WTC11 (cell line): ENCODE data around the gene CORO6. TPM values are rescaled to one million over a fixed set of nuclear protein-coding genes. Genes with fewer than 3 reads are reported as not detected.

Source experiments
- CREM ChIP-seq: sonication (generic); formaldehyde crosslinking; IDR thresholded peaks from 2 replicates; pipeline ENCODE4 v1.8.1; 2022; ENCODE audit warnings: mild to moderate bottlenecking, missing genetic modification reagents, moderate library complexity
- EMX1 ChIP-seq: fragments of 250-450 bp; sonication (Bioruptor Pico); IDR thresholded peaks from 2 replicates; pipeline ENCODE4 v1.8.0; 2021; ENCODE audit warnings: mild to moderate bottlenecking
- FOXJ3 ChIP-seq: sonication (generic); formaldehyde crosslinking; IDR thresholded peaks from 2 replicates; pipeline ENCODE4 v1.9.0; 2021; ENCODE audit warnings: missing genetic modification reagents, mild to moderate bottlenecking, borderline replicate concordance
- GTF2I ChIP-seq: fragments of 250-450 bp; sonication (Bioruptor Pico); conservative IDR thresholded peaks from 2 replicates; pipeline ENCODE4 v1.4.0; 2021; ENCODE audit warnings: mild to moderate bottlenecking
- HMGA2 ChIP-seq: fragments of 250-450 bp; sonication (Bioruptor Pico); IDR thresholded peaks from 2 replicates; pipeline ENCODE4 v1.4.0; 2021; ENCODE audit warnings: mild to moderate bottlenecking, moderate library complexity
- MXD4 ChIP-seq: fragments of 250-450 bp; sonication (Bioruptor Pico); IDR thresholded peaks from 2 replicates; pipeline ENCODE4 v1.8.0; 2021; ENCODE audit warnings: mild to moderate bottlenecking, moderate library complexity, borderline replicate concordance
- NFATC4 ChIP-seq: fragments of 250-450 bp; sonication (Bioruptor Pico); IDR thresholded peaks from 2 replicates; pipeline ENCODE4 v1.9.0; 2021; ENCODE audit warnings: mild to moderate bottlenecking
- NFE2L1 ChIP-seq: sonication (generic); formaldehyde crosslinking; IDR thresholded peaks from 2 replicates; pipeline ENCODE4 v1.8.1; 2023; ENCODE audit warnings: missing genetic modification reagents
- NFYB ChIP-seq: sonication (generic); formaldehyde crosslinking; conservative IDR thresholded peaks from 2 replicates; pipeline ENCODE4 v1.8.0; 2022; ENCODE audit warnings: low read depth, missing genetic modification reagents
- NR1H2 ChIP-seq: sonication (generic); formaldehyde crosslinking; IDR thresholded peaks from 2 replicates; pipeline ENCODE4 v1.9.0; 2021; ENCODE audit warnings: mild to moderate bottlenecking, moderate library complexity, missing genetic modification reagents
- NR2C2 ChIP-seq: sonication (generic); formaldehyde crosslinking; IDR thresholded peaks from 2 replicates; pipeline ENCODE4 v1.8.0; 2022; ENCODE audit warnings: mild to moderate bottlenecking, missing genetic modification reagents
- RELA ChIP-seq: sonication (generic); formaldehyde crosslinking; IDR thresholded peaks from 2 replicates; pipeline ENCODE4 v1.8.1; 2022; ENCODE audit warnings: missing genetic modification reagents, mild to moderate bottlenecking, borderline replicate concordance
- TEAD4 ChIP-seq: sonication (generic); formaldehyde crosslinking; IDR thresholded peaks from 2 replicates; pipeline ENCODE4 v1.8.0; 2022; ENCODE audit warnings: mild to moderate bottlenecking, missing genetic modification reagents
- ZBTB21 ChIP-seq: sonication (generic); formaldehyde crosslinking; IDR thresholded peaks from 2 replicates; pipeline ENCODE4 v1.8.1; 2023; ENCODE audit warnings: mild to moderate bottlenecking, missing genetic modification reagents, borderline replicate concordance
- ZNF232 ChIP-seq: sonication (generic); formaldehyde crosslinking; IDR thresholded peaks from 2 replicates; pipeline ENCODE4 v1.8.0; 2022; ENCODE audit warnings: mild to moderate bottlenecking, missing genetic modification reagents
- ZNF317 ChIP-seq: sonication (generic); formaldehyde crosslinking; IDR thresholded peaks from 2 replicates; pipeline ENCODE4 v1.8.1; 2023; ENCODE audit warnings: low read depth, mild to moderate bottlenecking, moderate library complexity, missing genetic modification reagents, borderline replicate concordance
- ZNF396 ChIP-seq: fragments of 250-450 bp; sonication (Bioruptor Pico); IDR thresholded peaks from 2 replicates; pipeline ENCODE4 v1.8.0; 2021; ENCODE audit warnings: mild to moderate bottlenecking, moderate library complexity, borderline replicate concordance
- ZNF416 ChIP-seq: fragments of 250-450 bp; sonication (Bioruptor Pico); IDR thresholded peaks from 2 replicates; pipeline ENCODE4 v1.9.0; 2021; ENCODE audit warnings: mild to moderate bottlenecking, inconsistent platforms
- total RNA-seq: library from RNA; stranded (reverse); gene quantifications from 3 replicates; pipeline ENCODE4 v1.2.3, GENCODE V29; 2021
- TF ChIP-seq, protein P1 (sequence below): sonication (generic); formaldehyde crosslinking; IDR thresholded peaks from 2 replicates; pipeline ENCODE4 v1.8.1; 2023; ENCODE audit warnings: mild to moderate bottlenecking, missing genetic modification reagents, moderate library complexity
- TF ChIP-seq, protein P2 (sequence below): fragments of 250-450 bp; sonication (Bioruptor Pico); IDR thresholded peaks from 2 replicates; pipeline ENCODE4 v1.9.0; 2021; ENCODE audit warnings: mild to moderate bottlenecking, borderline replicate concordance
- TF ChIP-seq, protein P3 (sequence below): sonication (generic); formaldehyde crosslinking; IDR thresholded peaks from 2 replicates; pipeline ENCODE4 v1.8.1; 2023; ENCODE audit warnings: mild to moderate bottlenecking, missing genetic modification reagents, borderline replicate concordance
- TF ChIP-seq, protein P4 (sequence below): fragments of 250-450 bp; sonication (Bioruptor Pico); IDR thresholded peaks from 2 replicates; pipeline ENCODE4 v2.1.2; 2022; ENCODE audit warnings: mild to moderate bottlenecking, moderate library complexity
- TF ChIP-seq, protein P5 (sequence below): sonication (generic); formaldehyde crosslinking; IDR thresholded peaks from 2 replicates; pipeline ENCODE4 v1.8.1; 2023; ENCODE audit warnings: mild to moderate bottlenecking, moderate library complexity, missing genetic modification reagents
- TF ChIP-seq, protein P6 (sequence below): sonication (generic); formaldehyde crosslinking; IDR thresholded peaks from 2 replicates; pipeline ENCODE4 v1.8.0; 2022; ENCODE audit warnings: mild to moderate bottlenecking, missing genetic modification reagents
- TF ChIP-seq, protein P7 (sequence below): sonication (generic); formaldehyde crosslinking; IDR thresholded peaks from 2 replicates; pipeline ENCODE4 v1.8.1; 2022; ENCODE audit warnings: low read depth, missing genetic modification reagents, borderline replicate concordance

The CORO6 gene
- total RNA-seq, 1 experiment from 2014 or later = 8.9 TPM

DNA sequence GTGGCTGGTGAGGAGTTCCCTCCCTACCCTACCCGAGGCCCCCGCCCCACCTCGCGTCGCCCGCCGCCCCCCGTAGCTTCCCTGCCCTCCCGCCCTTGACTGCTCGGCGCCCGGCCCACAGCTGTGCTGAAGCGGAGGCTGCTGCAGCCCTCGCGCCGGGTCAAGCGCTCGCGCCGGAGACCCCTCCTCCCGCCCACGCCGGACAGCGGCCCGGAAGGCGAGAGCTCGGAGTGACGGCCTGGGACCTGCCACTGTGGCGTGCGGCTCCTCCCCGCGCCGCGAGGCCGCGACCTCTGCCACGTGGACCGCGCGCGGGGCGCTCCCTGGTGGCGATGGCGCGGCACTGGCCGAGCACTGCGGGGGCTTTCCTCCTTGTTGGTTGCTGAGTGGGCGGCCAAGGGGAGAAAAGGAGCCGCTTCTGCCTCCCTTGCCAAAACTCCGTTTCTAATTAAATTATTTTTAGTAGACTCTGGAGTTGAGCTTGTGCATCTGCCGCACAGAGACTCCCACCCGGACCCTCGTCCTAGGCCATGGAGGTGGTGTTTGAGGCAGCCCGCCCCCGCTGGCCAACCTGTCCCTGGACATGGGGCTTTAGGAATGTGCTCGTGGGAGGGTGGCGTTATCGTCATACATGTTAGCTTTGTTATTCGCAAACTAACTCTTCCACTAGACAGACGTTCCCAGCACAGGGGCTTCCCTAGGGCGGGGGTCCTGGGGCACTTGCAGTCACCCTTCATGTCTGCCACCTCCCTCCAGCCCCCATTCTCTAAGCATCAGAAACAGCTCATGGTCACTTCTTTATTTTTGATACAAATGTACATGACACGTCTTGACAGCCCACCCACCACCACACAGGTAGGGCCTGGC lies 49.8 kb downstream of the CORO6 start (continued):
- TF ChIP-seq TEAD4 (CRISPR knock-in tag) (no peak), ZNF232 (CRISPR knock-in tag) (0 out of 2 replicates have a peak, but pooled peaks have one; percentile 34), RELA (CRISPR knock-in tag) (no peak), NR2C2 (CRISPR knock-in tag) (no peak), EMX1 (CRISPR knock-in tag) (no peak), MXD4 (CRISPR knock-in tag) (no peak), CREM (CRISPR knock-in tag) (no peak), NFATC4 (CRISPR knock-in tag) (0 out of 2 replicates have a peak, but pooled peaks have one; percentile 55), NR1H2 (no peak), NFE2L1 (no peak; the same call in 1 of the 2 replicates), GTF2I (no peak), FOXJ3 (CRISPR knock-in tag) (no peak), ZNF317 (CRISPR knock-in tag) (no peak), ZBTB21 (peak; percentile 55; the same call in 1 of the 2 replicates), ZNF396 (CRISPR knock-in tag) (no peak), HMGA2 (CRISPR knock-in tag) (no peak), NFYB (no peak; the same call in 1 of the 2 replicates), ZNF416 (0 out of 2 replicates have a peak, but pooled peaks have one; percentile 15)
- TF ChIP-seq, protein P1, sequence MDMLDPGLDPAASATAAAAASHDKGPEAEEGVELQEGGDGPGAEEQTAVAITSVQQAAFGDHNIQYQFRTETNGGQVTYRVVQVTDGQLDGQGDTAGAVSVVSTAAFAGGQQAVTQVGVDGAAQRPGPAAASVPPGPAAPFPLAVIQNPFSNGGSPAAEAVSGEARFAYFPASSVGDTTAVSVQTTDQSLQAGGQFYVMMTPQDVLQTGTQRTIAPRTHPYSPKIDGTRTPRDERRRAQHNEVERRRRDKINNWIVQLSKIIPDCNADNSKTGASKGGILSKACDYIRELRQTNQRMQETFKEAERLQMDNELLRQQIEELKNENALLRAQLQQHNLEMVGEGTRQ (CRISPR knock-in tag) = peak; percentile 73
- TF ChIP-seq, protein P2, sequence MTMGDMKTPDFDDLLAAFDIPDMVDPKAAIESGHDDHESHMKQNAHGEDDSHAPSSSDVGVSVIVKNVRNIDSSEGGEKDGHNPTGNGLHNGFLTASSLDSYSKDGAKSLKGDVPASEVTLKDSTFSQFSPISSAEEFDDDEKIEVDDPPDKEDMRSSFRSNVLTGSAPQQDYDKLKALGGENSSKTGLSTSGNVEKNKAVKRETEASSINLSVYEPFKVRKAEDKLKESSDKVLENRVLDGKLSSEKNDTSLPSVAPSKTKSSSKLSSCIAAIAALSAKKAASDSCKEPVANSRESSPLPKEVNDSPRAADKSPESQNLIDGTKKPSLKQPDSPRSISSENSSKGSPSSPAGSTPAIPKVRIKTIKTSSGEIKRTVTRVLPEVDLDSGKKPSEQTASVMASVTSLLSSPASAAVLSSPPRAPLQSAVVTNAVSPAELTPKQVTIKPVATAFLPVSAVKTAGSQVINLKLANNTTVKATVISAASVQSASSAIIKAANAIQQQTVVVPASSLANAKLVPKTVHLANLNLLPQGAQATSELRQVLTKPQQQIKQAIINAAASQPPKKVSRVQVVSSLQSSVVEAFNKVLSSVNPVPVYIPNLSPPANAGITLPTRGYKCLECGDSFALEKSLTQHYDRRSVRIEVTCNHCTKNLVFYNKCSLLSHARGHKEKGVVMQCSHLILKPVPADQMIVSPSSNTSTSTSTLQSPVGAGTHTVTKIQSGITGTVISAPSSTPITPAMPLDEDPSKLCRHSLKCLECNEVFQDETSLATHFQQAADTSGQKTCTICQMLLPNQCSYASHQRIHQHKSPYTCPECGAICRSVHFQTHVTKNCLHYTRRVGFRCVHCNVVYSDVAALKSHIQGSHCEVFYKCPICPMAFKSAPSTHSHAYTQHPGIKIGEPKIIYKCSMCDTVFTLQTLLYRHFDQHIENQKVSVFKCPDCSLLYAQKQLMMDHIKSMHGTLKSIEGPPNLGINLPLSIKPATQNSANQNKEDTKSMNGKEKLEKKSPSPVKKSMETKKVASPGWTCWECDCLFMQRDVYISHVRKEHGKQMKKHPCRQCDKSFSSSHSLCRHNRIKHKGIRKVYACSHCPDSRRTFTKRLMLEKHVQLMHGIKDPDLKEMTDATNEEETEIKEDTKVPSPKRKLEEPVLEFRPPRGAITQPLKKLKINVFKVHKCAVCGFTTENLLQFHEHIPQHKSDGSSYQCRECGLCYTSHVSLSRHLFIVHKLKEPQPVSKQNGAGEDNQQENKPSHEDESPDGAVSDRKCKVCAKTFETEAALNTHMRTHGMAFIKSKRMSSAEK (CRISPR knock-in tag) = no peak
- TF ChIP-seq, protein P3, sequence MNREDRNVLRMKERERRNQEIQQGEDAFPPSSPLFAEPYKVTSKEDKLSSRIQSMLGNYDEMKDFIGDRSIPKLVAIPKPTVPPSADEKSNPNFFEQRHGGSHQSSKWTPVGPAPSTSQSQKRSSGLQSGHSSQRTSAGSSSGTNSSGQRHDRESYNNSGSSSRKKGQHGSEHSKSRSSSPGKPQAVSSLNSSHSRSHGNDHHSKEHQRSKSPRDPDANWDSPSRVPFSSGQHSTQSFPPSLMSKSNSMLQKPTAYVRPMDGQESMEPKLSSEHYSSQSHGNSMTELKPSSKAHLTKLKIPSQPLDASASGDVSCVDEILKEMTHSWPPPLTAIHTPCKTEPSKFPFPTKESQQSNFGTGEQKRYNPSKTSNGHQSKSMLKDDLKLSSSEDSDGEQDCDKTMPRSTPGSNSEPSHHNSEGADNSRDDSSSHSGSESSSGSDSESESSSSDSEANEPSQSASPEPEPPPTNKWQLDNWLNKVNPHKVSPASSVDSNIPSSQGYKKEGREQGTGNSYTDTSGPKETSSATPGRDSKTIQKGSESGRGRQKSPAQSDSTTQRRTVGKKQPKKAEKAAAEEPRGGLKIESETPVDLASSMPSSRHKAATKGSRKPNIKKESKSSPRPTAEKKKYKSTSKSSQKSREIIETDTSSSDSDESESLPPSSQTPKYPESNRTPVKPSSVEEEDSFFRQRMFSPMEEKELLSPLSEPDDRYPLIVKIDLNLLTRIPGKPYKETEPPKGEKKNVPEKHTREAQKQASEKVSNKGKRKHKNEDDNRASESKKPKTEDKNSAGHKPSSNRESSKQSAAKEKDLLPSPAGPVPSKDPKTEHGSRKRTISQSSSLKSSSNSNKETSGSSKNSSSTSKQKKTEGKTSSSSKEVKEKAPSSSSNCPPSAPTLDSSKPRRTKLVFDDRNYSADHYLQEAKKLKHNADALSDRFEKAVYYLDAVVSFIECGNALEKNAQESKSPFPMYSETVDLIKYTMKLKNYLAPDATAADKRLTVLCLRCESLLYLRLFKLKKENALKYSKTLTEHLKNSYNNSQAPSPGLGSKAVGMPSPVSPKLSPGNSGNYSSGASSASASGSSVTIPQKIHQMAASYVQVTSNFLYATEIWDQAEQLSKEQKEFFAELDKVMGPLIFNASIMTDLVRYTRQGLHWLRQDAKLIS (CRISPR knock-in tag) = no peak
- TF ChIP-seq, protein P4, sequence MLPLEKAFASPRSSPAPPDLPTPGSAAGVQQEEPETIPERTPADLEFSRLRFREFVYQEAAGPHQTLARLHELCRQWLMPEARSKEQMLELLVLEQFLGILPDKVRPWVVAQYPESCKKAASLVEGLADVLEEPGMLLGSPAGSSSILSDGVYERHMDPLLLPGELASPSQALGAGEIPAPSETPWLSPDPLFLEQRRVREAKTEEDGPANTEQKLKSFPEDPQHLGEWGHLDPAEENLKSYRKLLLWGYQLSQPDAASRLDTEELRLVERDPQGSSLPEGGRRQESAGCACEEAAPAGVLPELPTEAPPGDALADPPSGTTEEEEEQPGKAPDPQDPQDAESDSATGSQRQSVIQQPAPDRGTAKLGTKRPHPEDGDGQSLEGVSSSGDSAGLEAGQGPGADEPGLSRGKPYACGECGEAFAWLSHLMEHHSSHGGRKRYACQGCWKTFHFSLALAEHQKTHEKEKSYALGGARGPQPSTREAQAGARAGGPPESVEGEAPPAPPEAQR (CRISPR knock-in tag) = no peak
- TF ChIP-seq, protein P5, sequence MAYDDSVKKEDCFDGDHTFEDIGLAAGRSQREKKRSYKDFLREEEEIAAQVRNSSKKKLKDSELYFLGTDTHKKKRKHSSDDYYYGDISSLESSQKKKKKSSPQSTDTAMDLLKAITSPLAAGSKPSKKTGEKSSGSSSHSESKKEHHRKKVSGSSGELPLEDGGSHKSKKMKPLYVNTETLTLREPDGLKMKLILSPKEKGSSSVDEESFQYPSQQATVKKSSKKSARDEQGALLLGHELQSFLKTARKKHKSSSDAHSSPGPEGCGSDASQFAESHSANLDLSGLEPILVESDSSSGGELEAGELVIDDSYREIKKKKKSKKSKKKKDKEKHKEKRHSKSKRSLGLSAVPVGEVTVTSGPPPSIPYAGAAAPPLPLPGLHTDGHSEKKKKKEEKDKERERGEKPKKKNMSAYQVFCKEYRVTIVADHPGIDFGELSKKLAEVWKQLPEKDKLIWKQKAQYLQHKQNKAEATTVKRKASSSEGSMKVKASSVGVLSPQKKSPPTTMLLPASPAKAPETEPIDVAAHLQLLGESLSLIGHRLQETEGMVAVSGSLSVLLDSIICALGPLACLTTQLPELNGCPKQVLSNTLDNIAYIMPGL (CRISPR knock-in tag) = peak; percentile 63; the same call in 1 of the 2 replicates
- TF ChIP-seq, protein P6, sequence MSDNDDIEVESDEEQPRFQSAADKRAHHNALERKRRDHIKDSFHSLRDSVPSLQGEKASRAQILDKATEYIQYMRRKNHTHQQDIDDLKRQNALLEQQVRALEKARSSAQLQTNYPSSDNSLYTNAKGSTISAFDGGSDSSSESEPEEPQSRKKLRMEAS (CRISPR knock-in tag) = peak; percentile 89; the same call in 1 of the 2 replicates
- TF ChIP-seq, protein P7, sequence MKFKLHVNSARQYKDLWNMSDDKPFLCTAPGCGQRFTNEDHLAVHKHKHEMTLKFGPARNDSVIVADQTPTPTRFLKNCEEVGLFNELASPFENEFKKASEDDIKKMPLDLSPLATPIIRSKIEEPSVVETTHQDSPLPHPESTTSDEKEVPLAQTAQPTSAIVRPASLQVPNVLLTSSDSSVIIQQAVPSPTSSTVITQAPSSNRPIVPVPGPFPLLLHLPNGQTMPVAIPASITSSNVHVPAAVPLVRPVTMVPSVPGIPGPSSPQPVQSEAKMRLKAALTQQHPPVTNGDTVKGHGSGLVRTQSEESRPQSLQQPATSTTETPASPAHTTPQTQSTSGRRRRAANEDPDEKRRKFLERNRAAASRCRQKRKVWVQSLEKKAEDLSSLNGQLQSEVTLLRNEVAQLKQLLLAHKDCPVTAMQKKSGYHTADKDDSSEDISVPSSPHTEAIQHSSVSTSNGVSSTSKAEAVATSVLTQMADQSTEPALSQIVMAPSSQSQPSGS (CRISPR knock-in tag) = no peak
